Measurements from ENCODE around the gene FCHO1.

DNA sequence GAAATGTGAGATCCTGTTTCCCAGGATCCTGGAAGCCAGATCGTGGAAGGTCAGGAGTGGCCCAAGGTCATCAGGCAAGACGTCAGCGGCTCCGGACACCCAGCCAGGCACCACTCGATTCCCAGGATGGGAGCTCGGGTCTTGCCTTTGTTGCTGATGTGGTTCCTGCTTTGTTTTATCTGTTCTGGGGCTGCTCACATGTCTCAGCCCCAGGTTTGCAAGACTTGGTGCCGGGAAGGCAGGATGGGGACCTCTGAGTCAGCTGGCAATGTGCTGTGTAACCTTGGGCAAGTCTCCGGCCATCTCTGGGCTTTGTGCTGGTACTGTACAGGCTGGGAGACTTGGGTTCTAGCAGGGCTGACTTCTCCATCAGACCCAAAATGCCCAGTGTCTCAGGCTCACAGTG is 1.4 kb upstream of the FCHO1 start:
- TF ChIP-seq ZNF274 (IDR thresholded peaks at IDR 0.05; ENCODE audit: low read depth, low read length) (no peak), SUZ12 (IDR thresholded peaks at IDR 0.05; ENCODE audit: extremely low read depth, insufficient read depth, insufficient read length) (no peak), YY1 (IDR thresholded peaks at IDR 0.05; ENCODE audit: insufficient read depth, insufficient read length) (no peak)

Measured in NT2/D1 (cell line).